ENCODE data around the gene GOLGA8A.
"Not testable (repeated sequence)": the region's sequence is repeated elsewhere in the genome, so short reads cannot be mapped to it uniquely, and the experiment has no call there.

DNA sequence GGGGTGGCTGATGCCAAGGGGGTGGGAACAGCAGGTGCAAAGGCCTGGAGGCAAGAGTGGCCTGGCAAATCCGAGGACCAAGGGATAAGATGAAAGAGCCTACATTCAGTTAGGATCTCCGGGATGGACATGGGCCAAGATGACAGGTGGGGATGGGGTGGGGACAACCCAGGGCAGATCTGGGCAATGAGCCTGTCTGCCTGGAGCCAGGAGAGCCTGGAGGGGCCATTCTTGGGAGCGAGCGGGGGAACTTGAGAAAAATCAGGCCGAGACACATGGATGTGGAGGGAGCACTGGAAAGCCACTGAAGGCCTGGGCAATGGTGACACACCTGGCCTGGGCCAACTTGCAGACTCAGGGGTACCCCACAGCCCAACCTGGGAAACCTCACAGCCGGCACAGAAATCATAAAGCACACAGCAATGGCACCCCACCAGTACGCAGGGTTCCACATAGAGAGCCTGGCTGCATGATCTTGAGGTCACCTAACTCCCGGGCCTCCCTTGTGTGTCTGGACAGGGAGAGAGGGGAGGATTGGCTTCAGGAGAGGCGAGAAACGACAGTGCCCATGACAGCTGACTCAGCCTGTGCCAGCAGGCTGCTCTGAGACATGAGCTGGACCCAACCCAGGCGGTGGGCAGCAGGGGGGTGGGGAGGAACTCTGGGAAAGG, 3.5 kb downstream of the GOLGA8A start:
- TF ChIP-seq, protein P1, sequence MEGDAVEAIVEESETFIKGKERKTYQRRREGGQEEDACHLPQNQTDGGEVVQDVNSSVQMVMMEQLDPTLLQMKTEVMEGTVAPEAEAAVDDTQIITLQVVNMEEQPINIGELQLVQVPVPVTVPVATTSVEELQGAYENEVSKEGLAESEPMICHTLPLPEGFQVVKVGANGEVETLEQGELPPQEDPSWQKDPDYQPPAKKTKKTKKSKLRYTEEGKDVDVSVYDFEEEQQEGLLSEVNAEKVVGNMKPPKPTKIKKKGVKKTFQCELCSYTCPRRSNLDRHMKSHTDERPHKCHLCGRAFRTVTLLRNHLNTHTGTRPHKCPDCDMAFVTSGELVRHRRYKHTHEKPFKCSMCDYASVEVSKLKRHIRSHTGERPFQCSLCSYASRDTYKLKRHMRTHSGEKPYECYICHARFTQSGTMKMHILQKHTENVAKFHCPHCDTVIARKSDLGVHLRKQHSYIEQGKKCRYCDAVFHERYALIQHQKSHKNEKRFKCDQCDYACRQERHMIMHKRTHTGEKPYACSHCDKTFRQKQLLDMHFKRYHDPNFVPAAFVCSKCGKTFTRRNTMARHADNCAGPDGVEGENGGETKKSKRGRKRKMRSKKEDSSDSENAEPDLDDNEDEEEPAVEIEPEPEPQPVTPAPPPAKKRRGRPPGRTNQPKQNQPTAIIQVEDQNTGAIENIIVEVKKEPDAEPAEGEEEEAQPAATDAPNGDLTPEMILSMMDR (IDR thresholded peaks at IDR 0.05; ENCODE audit: low read length) = not testable (repeated sequence)
- TF ChIP-seq EZH2 (optimal IDR thresholded peaks at IDR 0.05; ENCODE audit: low read depth, low read length); EZH2phosphoT487 (IDR thresholded peaks at IDR 0.05; ENCODE audit: low read length): not testable (repeated sequence)
